H1 (cell line): ENCODE measurements around the gene IRS1. TPM values are rescaled to one million over a fixed set of nuclear protein-coding genes. Genes with fewer than 3 reads are reported as not detected.

ENCODE experiments used
- CTCF ChIA-PET: fragments of 300-600 bp; sonication (Branson Sonifier 250); formaldehyde crosslinking; loops from one replicate; lab custom pipeline; 2021; ENCODE audit not compliant: partially characterized antibody; lab: Charles Lee
- POLR2A ChIA-PET: fragments of 300-600 bp; sonication (Branson Sonifier 250); formaldehyde crosslinking; loops from one replicate; lab custom pipeline; 2021; ENCODE audit warnings: inconsistent platforms; ENCODE audit not compliant: partially characterized antibody; lab: Charles Lee
- DNase-seq, 2 experiments: peaks; one replicate each; pipeline versions ENCODE4 v3.0.0 to v3.0.0-alpha.2; 2010 to 2022; ENCODE audit warnings: low spot score in 2 of 2, low read depth in 1 of 2, mixed read lengths in 1 of 2
- FAIRE-seq: peaks from 2 replicates; lab custom pipeline; 2011; peaks lifted over from hg19 to GRCh38; lab: Jason Lieb, UNC
- H2AFZ ChIP-seq: 2 replicates; pipeline ENCODE4 v1.8.1; 2012; ENCODE audit warnings: low read length, inconsistent platforms
- H2AK5ac ChIP-seq: 2 replicates; pipeline ENCODE4 v1.6.1; 2013; ENCODE audit warnings: low read depth, low read length
- H2BK120ac ChIP-seq: replicated peaks from 2 replicates; pipeline ENCODE3; 2013; ENCODE audit warnings: low read depth, low read length, inconsistent platforms
- H2BK12ac ChIP-seq: 2 replicates; pipeline ENCODE4 v1.6.1; 2013; ENCODE audit warnings: low read depth, low read length
- H2BK15ac ChIP-seq: 2 replicates; pipeline ENCODE4 v1.6.1; 2013; ENCODE audit warnings: low read length
- H2BK20ac ChIP-seq: 2 replicates; pipeline ENCODE4 v1.6.1; 2013; ENCODE audit warnings: low read length
- H2BK5ac ChIP-seq: 2 replicates; pipeline ENCODE4 v1.6.1; 2013; ENCODE audit warnings: low read depth, low read length
- H3K14ac ChIP-seq: 2 replicates; pipeline ENCODE4 v1.6.1; 2013; ENCODE audit warnings: inconsistent platforms; ENCODE audit not compliant: insufficient read length
- H3K18ac ChIP-seq: 2 replicates; pipeline ENCODE4 v1.6.1; 2013; ENCODE audit warnings: low read length; ENCODE audit errors: extremely low read depth
- H3K23ac ChIP-seq: 2 replicates; pipeline ENCODE4 v1.6.1; 2013; ENCODE audit warnings: inconsistent platforms; ENCODE audit not compliant: insufficient read length
- H3K23me2 ChIP-seq: 2 replicates; pipeline ENCODE4 v1.6.1; 2013; ENCODE audit warnings: low read depth, low read length
- H3K27ac ChIP-seq: 2 replicates; pipeline ENCODE4 v1.6.1; 2011; ENCODE audit warnings: low read depth, low read length, inconsistent platforms
- H3K27me3 ChIP-seq, 4 experiments: replicated peaks in 1 of 4; 1 replicate in 1 of 4; 2 replicates in 3 of 4; pipeline versions ENCODE4 v1.6.1 to v1.8.1; 2011 to 2013; ENCODE audit warnings: low read length in 3 of 4, mild to moderate bottlenecking in 3 of 4, inconsistent platforms in 2 of 4, mixed read lengths in 2 of 4, moderate library complexity in 1 of 4; ENCODE audit not compliant: control insufficient read depth in 3 of 4, insufficient read depth in 3 of 4; ENCODE audit errors: extremely low read depth in 1 of 4
- H3K36me3 ChIP-seq, 4 experiments: 2 replicates each; pipeline versions ENCODE4 v1.6.1 to v1.8.1; 2011 to 2013; ENCODE audit warnings: mild to moderate bottlenecking in 4 of 4, low read length in 3 of 4, moderate library complexity in 2 of 4, control low read depth in 1 of 4, inconsistent platforms in 1 of 4; ENCODE audit not compliant: insufficient read depth in 4 of 4, control insufficient read depth in 2 of 4
- H3K4ac ChIP-seq: replicated peaks from 2 replicates; pipeline ENCODE3; 2013; ENCODE audit warnings: low read length, low read depth, mixed read lengths, inconsistent platforms; ENCODE audit not compliant: insufficient read length
- H3K4me1 ChIP-seq, 4 experiments: replicated peaks in 1 of 4; 1 replicate in 1 of 4; 2 replicates in 3 of 4; pipeline versions ENCODE4 v1.6.1 to v1.8.1; 2011 to 2013; ENCODE audit warnings: low read length in 3 of 4, inconsistent platforms in 2 of 4, mixed read lengths in 1 of 4; ENCODE audit not compliant: insufficient read depth in 4 of 4, control insufficient read depth in 3 of 4
- H3K4me2 ChIP-seq, 2 experiments: 2 replicates each; pipeline versions ENCODE4 v1.6.1 to v1.8.1; 2011 to 2013; ENCODE audit warnings: low read depth in 2 of 2, low read length in 2 of 2, control low read depth in 1 of 2, inconsistent platforms in 1 of 2, mild to moderate bottlenecking in 1 of 2; ENCODE audit not compliant: insufficient read depth in 1 of 2
- H3K4me3 ChIP-seq, 4 experiments: fragments of 200-600, 300-600 bp in 1 of 4; sonication (generic), shearing (Covaris generic), sonication (Bioruptor Twin) in 1 of 4; 2 replicates each; pipeline versions ENCODE4 v1.5.1 to v1.8.1; 2011 to 2016; ENCODE audit warnings: low read length in 4 of 4, low read depth in 3 of 4, control low read depth in 2 of 4, inconsistent platforms in 2 of 4, mild to moderate bottlenecking in 2 of 4, mixed read lengths in 1 of 4, moderate library complexity in 1 of 4; ENCODE audit not compliant: insufficient read depth in 2 of 4; ENCODE audit errors: extremely low read depth in 1 of 4
- H3K56ac ChIP-seq: replicated peaks from 2 replicates; pipeline ENCODE3; 2013; ENCODE audit warnings: low read depth, mild to moderate bottlenecking, mixed read lengths, low read length, inconsistent platforms; ENCODE audit not compliant: insufficient read length
- H3K79me1 ChIP-seq: 2 replicates; pipeline ENCODE4 v1.6.1; 2013; ENCODE audit warnings: low read depth, low read length, control low read depth
- H3K79me2 ChIP-seq, 2 experiments: 2 replicates each; pipeline versions ENCODE4 v1.6.1 to v1.8.1; 2012 to 2013; ENCODE audit warnings: low read length in 2 of 2, mild to moderate bottlenecking in 2 of 2, inconsistent platforms in 1 of 2; ENCODE audit not compliant: insufficient read depth in 2 of 2, control insufficient read depth in 1 of 2
- H3K9ac ChIP-seq, 4 experiments: replicated peaks in 1 of 4; 1 replicate in 1 of 4; 2 replicates in 3 of 4; pipeline versions ENCODE4 v1.6.1 to v1.8.1; 2011 to 2013; ENCODE audit warnings: low read depth in 3 of 4, low read length in 3 of 4, control low read depth in 2 of 4, mild to moderate bottlenecking in 2 of 4, moderate library complexity in 2 of 4, inconsistent platforms in 1 of 4; ENCODE audit errors: extremely low read depth in 1 of 4
- H3K9me3 ChIP-seq, 2 experiments: 2 replicates each; pipeline versions ENCODE4 v1.6.1 to v1.8.1; 2012 to 2013; ENCODE audit warnings: mild to moderate bottlenecking in 2 of 2, moderate library complexity in 2 of 2, control low read depth in 1 of 2, inconsistent platforms in 1 of 2, low read depth in 1 of 2, low read length in 1 of 2, mixed read lengths in 1 of 2; ENCODE audit not compliant: insufficient read depth in 2 of 2
- H4K20me1 ChIP-seq, 2 experiments: replicated peaks in 1 of 2; 2 replicates each; pipeline versions ENCODE3 to v1.8.1; 2011 to 2013; ENCODE audit warnings: inconsistent platforms in 2 of 2, low read length in 2 of 2, mild to moderate bottlenecking in 1 of 2; ENCODE audit not compliant: insufficient read depth in 2 of 2, control insufficient read depth in 1 of 2
- H4K5ac ChIP-seq: 2 replicates; pipeline ENCODE4 v1.6.1; 2013; ENCODE audit warnings: low read length, low read depth, mixed read lengths, inconsistent platforms; ENCODE audit not compliant: insufficient read length
- H4K8ac ChIP-seq: 2 replicates; pipeline ENCODE4 v1.8.0; 2013; ENCODE audit warnings: mild to moderate bottlenecking, moderate library complexity, low read length, inconsistent platforms; ENCODE audit not compliant: insufficient read depth; ENCODE audit errors: extremely low read depth
- H4K91ac ChIP-seq: replicated peaks from 2 replicates; pipeline ENCODE3; 2013; ENCODE audit warnings: low read length, mixed read lengths, inconsistent platforms; ENCODE audit not compliant: insufficient read length
- SAP30 ChIP-seq: fragments of 300-600 bp; sonication (generic); IDR thresholded peaks from 2 replicates; pipeline ENCODE4 v1.7.1; 2012; ENCODE audit warnings: low read length, moderate library complexity, mild to moderate bottlenecking, inconsistent platforms; ENCODE audit not compliant: insufficient read depth, insufficient replicate concordance
- WGBS, 2 experiments: shearing (Covaris generic) in 1 of 2; methylation state at CpG; one replicate each; pipeline versions ENCODE4 v1.1.6 to v1.1.7; 2013 to 2015; ENCODE audit warnings: low lambda C conversion rate in 2 of 2, mixed read lengths in 2 of 2, inconsistent platforms in 1 of 2, low coverage in 1 of 2, missing lambda C conversion rate in 1 of 2; ENCODE audit not compliant: insufficient replicate concordance in 2 of 2, insufficient coverage in 1 of 2, insufficient read length in 1 of 2; ENCODE audit errors: extremely low coverage in 1 of 2, missing lambda C conversion rate in 1 of 2; 5-methylcytosine and 5-hydroxymethylcytosine counted together
- polyA plus RNA-seq, 7 experiments: library from polyadenylated mRNA; depleted of rRNA in 3 of 7; stranded (reverse) in 5 of 7; unstranded in 2 of 7; fragments of >200 nt in 5 of 7; fragments of 200-250 nt in 2 of 7; gene quantifications; 1 replicate in 5 of 7; 2 replicates in 1 of 7; 4 replicates in 1 of 7; pipeline versions ENCODE4 v1.2.1 to v1.2.3, GENCODE V29; 2011 to 2013; ENCODE audit warnings: missing spikeins in 2 of 7, mixed read lengths in 2 of 7
- total RNA-seq: library from RNA; stranded (reverse); fragmentation: NEBNext Ultra II Directional; extraction: Animal tissue kit (Norgen Biotek cat#: 25700); gene quantifications from 2 replicates; pipeline ENCODE4 v1.2.1, GENCODE V29; 2021

The IRS1 gene
- total and polyA plus RNA-seq, 2 of the 8 experiments (the other 6 are each of a cell fraction or from before 2014, with no cell fraction given) = 9.1 to 26.9 TPM

DNA sequence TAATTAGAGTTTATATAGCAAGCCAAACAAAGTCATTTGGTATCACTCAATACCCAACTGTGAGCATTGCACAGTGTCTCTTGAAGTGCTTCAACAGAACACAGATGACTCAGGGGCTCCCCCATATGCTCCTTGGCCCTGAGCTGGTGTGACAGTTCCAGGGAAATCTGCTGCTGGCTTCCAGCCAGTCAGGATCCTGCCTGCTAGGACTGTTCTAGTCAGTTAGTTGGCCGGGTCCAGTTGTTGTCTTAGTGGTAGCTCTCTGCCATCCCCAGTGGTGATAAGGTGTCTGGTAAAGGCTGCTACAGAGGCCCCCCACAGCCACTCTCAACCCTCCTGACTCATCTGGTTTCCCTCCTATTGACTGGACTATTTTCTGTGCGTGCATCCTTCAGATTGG, 100.3 kb downstream of the IRS1 start:
- Histone ChIP-seq H3K9me3 (no peaks in the 10 kb centered on the region), H4K5ac (no peak overlapping the region), H2BK15ac (no peak overlapping the region), H3K56ac (no peak overlapping the region), H3K23ac (no peak overlapping the region), H3K4me1 (peaks cover 0 to 5% (median 1%) of the 10 kb centered on the region in 4 experiments; a peak in 2 of 7 replicates), H3K23me2 (no peaks in the 10 kb centered on the region; the same call in 1 of the 2 replicates), H2BK120ac (no peak overlapping the region), H3K4ac (no peak overlapping the region), H3K27me3 (no peaks in the 10 kb centered on the region), H3K79me2 (no peaks in the 10 kb centered on the region), H4K20me1 (no peaks in the 10 kb centered on the region), H3K27ac (no peak overlapping the region), H2AK5ac (no peak overlapping the region), H4K8ac (no peak overlapping the region), H2BK12ac (no peak overlapping the region), H3K36me3 (no peaks in the 10 kb centered on the region), H2BK5ac (no peak overlapping the region), H2BK20ac (no peak overlapping the region), H2AFZ (no peak overlapping the region), H3K18ac (no peak overlapping the region), H4K91ac (no peak overlapping the region), H3K4me2 (no peak overlapping the region), H3K9ac (no peak overlapping the region), H3K4me3 (no peak overlapping the region), H3K79me1 (no peaks in the 10 kb centered on the region), H3K14ac (no peak overlapping the region)
- 83% methylated on average over 2 of the region's 2 CpGs; no CpG with 5 or more reads in 1 of the 2 experiments for WGBS, 2 experiments
- FAIRE-seq (no peak), DNase-seq (no peak)
- ChIA-PET POLR2A (no interaction called here), CTCF (interaction anchor here (0.9 to 1.0 kb wide), 2 partner anchors 9 to 485 kb away, joined by 3 to 4 read pairs; no protein-coding TSS in a partner anchor)
- TF ChIP-seq SAP30 = no peak
